Activated T-helper 2 cell treated with anti-CD3 and anti-CD28 coated beads, Interferon-gamma antibody, Interleukin-2, Interleukin-4, amounts not matched to agents 10 μg/mL and 5 μg/mL and 100 μg/mL, durations not matched to agents 14 hours and 24 hours and 36 hours (primary cell): ENCODE data around the gene MORF4L1. TPM values are rescaled to one million over a fixed set of nuclear protein-coding genes. Genes with fewer than 3 reads are reported as not detected.

Experiments
- DNase-seq: peaks from one replicate; pipeline ENCODE4 v3.0.0; 2021; ENCODE audit warnings: low spot score
- H3K27ac Mint-ChIP-seq: one replicate; pipeline ENCODE4 v1.8.0; 2021; ENCODE audit warnings: mixed read lengths
- H3K27me3 Mint-ChIP-seq: one replicate; pipeline ENCODE4 v1.8.0; 2021; ENCODE audit warnings: low read depth, mixed read lengths
- H3K36me3 Mint-ChIP-seq: one replicate; pipeline ENCODE4 v1.8.0; 2021; ENCODE audit warnings: low read depth, mixed read lengths
- H3K4me1 Mint-ChIP-seq: one replicate; pipeline ENCODE4 v1.8.0; 2021; ENCODE audit warnings: low read depth, mixed read lengths
- H3K4me3 Mint-ChIP-seq: one replicate; pipeline ENCODE4 v1.8.0; 2021; ENCODE audit warnings: low read depth, mild to moderate bottlenecking, moderate library complexity, mixed read lengths
- H3K9me3 Mint-ChIP-seq: one replicate; pipeline ENCODE4 v1.8.0; 2021; ENCODE audit warnings: mixed read lengths
- intact Hi-C: fragments of 100-400 bp; cut with micrococcal nuclease; formaldehyde crosslinking; loops from one replicate; pipeline ENCODE4 v1.15.1; 2023
- total RNA-seq: library from RNA; stranded (reverse); gene quantifications from 2 replicates; pipeline ENCODE4 v1.2.3, GENCODE V29; 2022

MORF4L1 gene
- total RNA-seq, 1 donor from 2014 or later = 293 TPM

DNA sequence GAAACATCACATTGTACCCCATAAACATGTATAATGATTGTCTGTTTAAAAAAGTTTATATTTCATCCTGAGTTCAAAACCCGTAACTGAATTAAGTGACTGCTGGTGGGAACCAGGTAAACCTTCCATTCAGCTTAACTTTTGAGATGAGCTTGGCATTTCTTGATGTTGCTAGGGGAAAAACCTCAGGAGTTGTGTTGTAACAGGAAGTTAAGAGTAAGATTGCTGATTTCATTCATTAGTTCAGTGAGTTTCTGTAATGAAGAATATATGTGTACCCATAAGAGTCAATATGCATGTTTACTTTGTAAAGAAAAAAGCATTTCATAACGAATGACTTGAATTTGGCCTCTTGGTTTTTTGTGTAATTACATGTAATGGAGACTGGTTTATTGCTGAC is 39.6 kb downstream of the MORF4L1 start:
- H3K4me3 Mint-ChIP-seq = no peak overlapping the region
- intact Hi-C loops = loop anchor here (5.0 kb wide), 1 partner anchor 95 kb away; no protein-coding TSS in a partner anchor

GRCh38 chr15:78913012-78913411 is 40.3 kb downstream of the MORF4L1 start:
- intact Hi-C loops = loop anchor here (5.0 kb wide), 1 partner anchor 94 kb away; no protein-coding TSS in a partner anchor
- Mint-ChIP-seq H3K4me1 (peaks cover 26% of the 10 kb centered on the region), H3K36me3 (peaks cover 67% of the 10 kb centered on the region), H3K4me3 (no peak overlapping the region), H3K27ac (no peak overlapping the region), H3K27me3 (no peaks in the 10 kb centered on the region), H3K9me3 (no peaks in the 10 kb centered on the region)
- DNase-seq = no peak

More for the DNA sequence above, 39.6 kb downstream of the MORF4L1 start:
- Mint-ChIP-seq H3K9me3 (no peaks in the 10 kb centered on the region), H3K27me3 (no peaks in the 10 kb centered on the region), H3K36me3 (peaks cover 68% of the 10 kb centered on the region), H3K4me1 (peaks cover 26% of the 10 kb centered on the region), H3K27ac (no peak overlapping the region)
- DNase-seq = no peak

DNA sequence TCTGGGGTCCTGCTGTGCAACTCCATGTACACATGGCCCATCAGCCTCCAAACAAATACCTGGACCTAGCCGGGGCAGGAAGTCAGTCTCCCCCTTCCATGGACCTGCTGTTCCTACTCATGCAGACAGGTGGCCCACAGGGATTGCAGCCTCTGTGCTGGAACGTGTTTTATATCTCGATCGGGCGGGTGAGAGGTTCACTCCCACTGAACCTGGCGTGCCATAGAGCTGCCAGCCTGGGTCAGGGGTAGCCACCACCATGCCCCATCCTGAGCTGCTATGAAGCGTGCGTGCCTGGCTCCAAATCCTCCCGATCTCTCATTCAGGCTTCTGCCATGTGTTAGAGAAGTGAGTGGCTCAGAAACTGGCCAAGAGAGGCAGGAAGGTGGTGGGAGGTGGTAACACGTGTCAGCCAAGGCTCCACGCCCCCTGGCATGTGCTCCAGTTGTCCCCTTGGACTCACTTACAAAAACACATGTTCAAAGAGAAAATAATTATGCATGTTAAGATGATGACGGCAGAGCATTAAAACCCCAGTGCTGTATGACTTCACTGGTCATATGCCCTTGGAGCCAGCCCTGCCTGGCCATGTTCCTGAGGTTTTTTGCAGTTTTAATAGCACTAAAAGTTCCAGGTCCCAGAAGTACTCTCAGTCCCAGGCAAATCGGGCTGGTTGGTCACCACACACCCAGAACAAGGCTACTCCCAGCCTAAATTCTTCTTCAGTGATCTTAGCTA is 41.5 kb downstream of the MORF4L1 start:
- no peak for DNase-seq
- intact Hi-C loops = loop anchor here (5.0 kb wide), 1 partner anchor 93 kb away; no protein-coding TSS in a partner anchor
- Mint-ChIP-seq H3K27me3 (no peaks in the 10 kb centered on the region), H3K4me3 (no peak overlapping the region), H3K27ac (no peak overlapping the region), H3K9me3 (no peaks in the 10 kb centered on the region), H3K36me3 (peaks cover 62% of the 10 kb centered on the region), H3K4me1 (peaks cover 24% of the 10 kb centered on the region)

DNA sequence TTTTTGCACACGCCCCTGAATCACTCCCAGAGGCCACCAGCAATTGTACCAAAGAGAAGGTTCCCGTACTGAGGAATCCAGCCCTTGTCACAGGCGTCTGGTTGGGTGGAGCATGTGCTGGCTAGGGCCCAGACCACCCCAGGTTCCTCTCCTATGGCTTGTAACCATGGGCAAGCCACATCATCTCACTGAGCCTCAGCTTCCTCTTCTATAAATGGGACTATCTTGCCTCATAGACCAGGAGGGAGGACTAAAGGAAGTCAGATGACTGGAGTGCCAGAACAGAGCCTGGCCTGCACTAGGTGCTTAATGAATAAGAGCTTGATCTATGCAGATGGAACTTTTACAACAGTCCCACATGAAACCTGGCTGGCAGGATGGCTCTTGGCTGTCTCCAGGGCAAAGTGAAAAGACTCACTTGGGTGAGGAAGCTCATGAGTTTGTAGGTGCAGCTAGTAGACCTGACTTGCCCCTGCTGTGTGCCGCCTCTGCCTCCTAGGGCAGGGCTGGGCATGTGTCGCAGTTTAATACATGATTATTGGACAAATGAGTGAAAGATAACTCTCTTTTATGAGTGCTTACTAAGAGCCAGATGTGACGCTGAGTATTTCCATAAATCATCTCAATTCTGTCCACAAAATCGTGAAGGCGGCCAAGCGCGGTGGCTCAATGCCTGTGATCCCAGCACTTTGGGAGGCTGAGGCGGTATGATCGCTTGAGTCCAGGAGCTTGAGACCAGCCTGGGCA is 42.8 kb downstream of the MORF4L1 start:
- Mint-ChIP-seq H3K4me1 (peaks cover 12% of the 10 kb centered on the region), H3K4me3 (no peak overlapping the region), H3K27me3 (no peaks in the 10 kb centered on the region), H3K9me3 (no peaks in the 10 kb centered on the region), H3K27ac (no peak overlapping the region), H3K36me3 (peaks cover 53% of the 10 kb centered on the region)
- no peak for DNase-seq
- intact Hi-C loops = no loop called here

- Mint-ChIP-seq H3K9me3 (no peaks in the 10 kb centered on the region), H3K27ac (no peak overlapping the region), H3K36me3 (peaks cover 53% of the 10 kb centered on the region), H3K4me3 (no peak overlapping the region), H3K27me3 (no peaks in the 10 kb centered on the region), H3K4me1 (peaks cover 6% of the 10 kb centered on the region)
- intact Hi-C loops = no loop called here
- DNase-seq = no peak
Observed at GRCh38 chr15:78916088-78916487, 43.4 kb downstream of the MORF4L1 start.

DNA sequence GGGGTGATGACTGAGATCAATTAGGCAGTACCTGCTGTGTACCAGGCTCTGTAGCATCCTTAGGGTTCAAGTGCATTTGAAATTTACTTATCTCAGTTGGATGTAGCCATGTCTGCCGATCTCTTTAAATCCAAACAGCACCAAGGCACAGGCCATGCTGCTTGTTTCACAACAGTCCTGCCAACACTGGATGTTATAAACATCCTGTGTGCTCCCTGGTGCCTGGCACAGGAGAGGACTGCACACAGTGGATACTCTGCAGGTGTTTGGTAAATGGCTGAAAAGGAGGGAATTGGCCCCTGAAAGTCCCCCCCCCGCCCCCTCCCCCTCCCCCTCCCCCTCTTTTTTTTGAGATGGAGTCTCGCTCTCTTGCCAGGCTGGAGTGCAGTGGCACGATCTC is 45.2 kb downstream of the MORF4L1 start:
- H3K27me3 Mint-ChIP-seq = no peaks in the 10 kb centered on the region
- peak overlapping the region; percentile 26 for H3K27ac Mint-ChIP-seq
- H3K4me1 Mint-ChIP-seq = no peaks in the 10 kb centered on the region
- no peaks in the 10 kb centered on the region for H3K9me3 Mint-ChIP-seq
- no peak for DNase-seq
- intact Hi-C loops = no loop called here
- peaks cover 51% of the 10 kb centered on the region for H3K36me3 Mint-ChIP-seq
- no peak overlapping the region for H3K4me3 Mint-ChIP-seq

DNA sequence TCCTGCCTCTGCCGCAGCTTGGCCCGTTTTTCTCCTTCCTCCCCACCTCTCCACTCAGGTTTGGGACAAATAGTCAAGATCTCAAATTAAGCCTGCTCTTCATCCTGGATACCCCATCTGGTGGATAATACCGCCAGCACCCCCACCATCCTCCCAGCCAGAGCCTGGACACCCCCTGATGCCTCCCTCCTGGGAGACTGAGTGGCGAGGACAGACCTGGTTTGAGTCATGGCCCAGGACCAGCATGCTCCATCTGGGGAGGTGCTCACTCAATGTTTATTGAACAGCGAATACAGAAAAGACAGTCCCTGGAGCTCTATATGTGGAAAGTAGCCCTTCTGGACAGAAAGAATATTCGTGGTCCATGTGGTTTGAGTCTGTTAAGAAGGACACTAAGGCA is 48.8 kb downstream of the MORF4L1 start:
- Mint-ChIP-seq H3K27me3 (no peaks in the 10 kb centered on the region), H3K9me3 (no peaks in the 10 kb centered on the region), H3K4me3 (no peak overlapping the region), H3K36me3 (peaks cover 41% of the 10 kb centered on the region), H3K4me1 (no peaks in the 10 kb centered on the region), H3K27ac (no peak overlapping the region)
- no peak for DNase-seq
- intact Hi-C loops = no loop called here

DNA sequence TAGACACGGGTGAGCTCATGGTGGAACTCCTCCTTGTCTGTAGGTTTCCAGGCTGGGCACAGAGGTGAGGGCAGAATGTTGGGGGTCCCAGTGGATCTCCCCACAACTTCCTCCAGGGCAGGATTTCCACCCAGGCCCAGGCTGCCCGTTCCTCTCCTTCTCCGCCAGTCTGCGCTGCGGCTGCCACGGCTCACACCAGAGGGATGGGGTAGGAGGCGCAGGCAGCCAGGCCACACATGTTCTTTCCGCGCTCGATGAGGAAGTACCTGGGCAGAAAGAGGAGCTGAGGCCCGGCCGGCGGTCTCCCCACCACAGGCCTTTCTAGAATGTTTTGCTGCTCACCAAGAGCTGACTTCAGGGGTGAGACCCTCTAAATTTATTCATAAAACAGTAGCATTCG is 49.2 kb downstream of the MORF4L1 start:
- peaks cover 41% of the 10 kb centered on the region for H3K36me3 Mint-ChIP-seq
- intact Hi-C loops = no loop called here
- H3K4me1 Mint-ChIP-seq = no peaks in the 10 kb centered on the region
- no peak for DNase-seq
- H3K4me3 Mint-ChIP-seq = no peak overlapping the region
- no peaks in the 10 kb centered on the region for H3K27me3 Mint-ChIP-seq
- H3K9me3 Mint-ChIP-seq = no peaks in the 10 kb centered on the region
- H3K27ac Mint-ChIP-seq = no peak overlapping the region

DNA sequence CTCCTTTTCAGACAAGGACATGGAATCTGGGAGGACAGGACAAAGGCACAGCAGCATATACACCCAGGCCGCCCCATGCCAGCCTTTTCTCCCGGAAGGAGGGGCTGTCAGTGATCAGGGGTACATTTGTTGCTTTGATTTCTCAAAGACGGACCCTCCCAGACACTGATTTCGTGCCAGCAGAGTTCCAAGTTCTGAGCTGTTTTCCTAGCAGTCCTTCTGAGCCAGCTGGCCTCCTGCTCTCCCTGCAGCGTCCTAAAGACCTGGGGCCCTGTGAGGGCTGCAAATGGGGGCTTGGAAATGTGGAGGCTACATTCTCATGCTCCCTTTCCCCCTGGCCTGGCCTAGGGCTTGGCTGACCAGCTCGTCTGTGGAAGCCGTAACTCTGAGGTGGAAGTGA is 49.8 kb downstream of the MORF4L1 start:
- H3K27ac Mint-ChIP-seq = no peak overlapping the region
- H3K4me1 Mint-ChIP-seq = no peaks in the 10 kb centered on the region
- DNase-seq = no peak
- intact Hi-C loops = no loop called here
- no peaks in the 10 kb centered on the region for H3K9me3 Mint-ChIP-seq
- H3K4me3 Mint-ChIP-seq = no peak overlapping the region
- no peaks in the 10 kb centered on the region for H3K27me3 Mint-ChIP-seq
- H3K36me3 Mint-ChIP-seq = peaks cover 43% of the 10 kb centered on the region

- Mint-ChIP-seq H3K27ac (no peak overlapping the region), H3K4me3 (no peak overlapping the region), H3K4me1 (no peaks in the 10 kb centered on the region), H3K27me3 (no peaks in the 10 kb centered on the region), H3K36me3 (peaks cover 44% of the 10 kb centered on the region), H3K9me3 (no peaks in the 10 kb centered on the region)
- intact Hi-C loops = no loop called here
- DNase-seq = no peak
Observed at GRCh38 chr15:78923015-78923414, 50.3 kb downstream of the MORF4L1 start.

- Mint-ChIP-seq H3K27me3 (no peaks in the 10 kb centered on the region), H3K36me3 (peaks cover 41% of the 10 kb centered on the region), H3K9me3 (no peaks in the 10 kb centered on the region), H3K4me3 (no peak overlapping the region), H3K4me1 (no peaks in the 10 kb centered on the region), H3K27ac (no peak overlapping the region)
- no peak for DNase-seq
- intact Hi-C loops = no loop called here
Observed at GRCh38 chr15:78923480-78924360, 51.0 kb downstream of the MORF4L1 start.

DNA sequence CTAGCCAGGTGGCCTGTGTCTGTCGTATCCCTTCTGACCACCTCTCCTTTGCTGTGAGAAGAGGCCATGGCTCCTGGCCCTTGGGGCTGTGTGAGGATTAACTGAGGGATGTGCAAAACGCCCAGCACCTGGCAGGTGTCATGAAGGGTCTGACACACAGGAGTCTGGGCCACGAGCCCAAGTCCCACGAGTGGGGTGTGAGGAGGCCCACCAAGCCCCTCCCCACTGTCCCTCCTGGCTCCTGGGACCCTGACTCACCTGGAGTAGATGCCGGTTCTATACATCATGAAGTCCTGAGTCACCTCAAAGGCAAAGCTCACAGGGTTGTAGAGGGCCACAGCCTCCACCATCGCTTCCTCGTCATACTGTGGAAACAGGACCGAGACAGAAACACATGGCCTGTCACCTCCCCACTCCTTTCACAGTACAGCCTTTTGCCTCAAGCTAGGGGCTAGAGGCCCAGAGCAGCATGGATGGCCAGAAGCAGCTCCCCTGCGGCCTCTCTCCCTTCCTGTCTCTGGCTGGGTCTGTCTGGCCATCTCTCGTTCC is 52.5 kb downstream of the MORF4L1 start:
- intact Hi-C loops = no loop called here
- H3K27ac Mint-ChIP-seq = no peak overlapping the region
- no peaks in the 10 kb centered on the region for H3K9me3 Mint-ChIP-seq
- H3K4me3 Mint-ChIP-seq = no peak overlapping the region
- peaks cover 36% of the 10 kb centered on the region for H3K36me3 Mint-ChIP-seq
- no peak for DNase-seq
- no peaks in the 10 kb centered on the region for H3K27me3 Mint-ChIP-seq
- H3K4me1 Mint-ChIP-seq = no peaks in the 10 kb centered on the region
